Prostate gland (tissue), 2 donors: Measurements from ENCODE around the gene PLSCR3.
A peak's percentile ranks its signal among the peaks of the same experiment; 100 is the strongest.

Experiments used
- CTCF ChIP-seq, 4 experiments: fragments of 200-600 bp in 2 of 4; fragments of 450-650 bp in 2 of 4; sonication (generic) in 2 of 4; IDR thresholded peaks; 1 replicate in 3 of 4; 2 replicates in 1 of 4; pipeline ENCODE4 v1.5.1; 2016 to 2019; ENCODE audit warnings: antibody characterized with exemption in 4 of 4, mild to moderate bottlenecking in 2 of 4, moderate library complexity in 2 of 4
- POLR2AphosphoS5 ChIP-seq: sonication (generic); formaldehyde crosslinking; IDR thresholded peaks from one replicate; pipeline ENCODE4 v1.6.1; 2017; ENCODE audit warnings: antibody characterized with exemption

GRCh38 chr17:7436556-7437368 is 42.4 kb upstream of the PLSCR3 start:
- TF ChIP-seq CTCF (IDR thresholded peaks at IDR 0.05) (peak; percentile 88 to 98 (median 94)), POLR2AphosphoS5 (peak; percentile 48)
